Adrenal gland (tissue), 12 donors: ENCODE measurements around the gene LBX1. TPM values are rescaled to one million over a fixed set of nuclear protein-coding genes. Genes with fewer than 3 reads are reported as not detected.

ENCODE experiments used
- polyA plus RNA-seq, 3 donors: library from polyadenylated mRNA; stranded (reverse); fragments of 200-250 nt in 2 of 3; fragments of 350-450 nt in 1 of 3; fragmentation: Illumina TruSeq in 1 of 3; extraction: RNeasy Lipid Tissue Mini Kit (QIAGEN cat#74804) in 1 of 3; gene quantifications; one replicate each; pipeline ENCODE4 v1.2.3, GENCODE V29; 2013 to 2014
- total RNA-seq, 9 donors: library from RNA; depleted of rRNA in 4 of 9; stranded (reverse); fragments of >200 nt in 4 of 9; fragments of 120-200 nt in 1 of 9; fragmentation: NEBNext Ultra II Directional in 1 of 9; extraction: Animal tissue kit (Norgen Biotek cat#: 25700) in 1 of 9; gene quantifications; one replicate each; pipeline versions ENCODE4 v1.1.0 to v1.2.4, GENCODE V29; 2013 to 2023
- donor health status: healthy with polysubstance abuse.
- donor health status: Bipolar disorder and iron deficiency.
- donor health status: DM: yes; HTN: yes; CAD: no.
- donor health status: DM: no; HTN: no; CAD: no.
- donor health status: DM: no; HTN: no; CAD: no.
- donor health status: DM: yes; HTN: yes; CAD: no.

LBX1 gene
- total and polyA plus RNA-seq, 12 donors: 0.14 TPM; not detected in 11

Other genes with a start within 250 kb of the LBX1 start
- gene MRPL43, start 242.0 kb downstream of the LBX1 start, total RNA-seq: 100 to 1,000 TPM in 7 of 9 donors, 10 to 100 TPM in 2; 92.7 to 214 (median 129) TPM
- gene MRPL43, start 242.0 kb downstream of the LBX1 start, polyA plus RNA-seq: 100 to 1,000 TPM in 2 of 3 donors, 10 to 100 TPM in 1; 58.4 to 188 (median 175) TPM
- gene TWNK, start 241.9 kb downstream of the LBX1 start, total RNA-seq: 10 to 100 TPM in 4 of 9 donors, 1 to 10 TPM in 5; 5.3 to 14.2 (median 9.4) TPM
- gene TWNK, start 241.9 kb downstream of the LBX1 start, polyA plus RNA-seq: 10 to 100 TPM in 1 of 3 donors, 1 to 10 TPM in 2; 7.6 to 21.8 (median 9.0) TPM
- 100 to 1,000 TPM in 4 of 9 donors, 10 to 100 TPM in 5; 30.1 to 161 (median 96.8) TPM for gene LZTS2, start 229.7 kb downstream of the LBX1 start, total RNA-seq
- 100 to 1,000 TPM in 2 of 3 donors, 10 to 100 TPM in 1; 12.2 to 232 (median 126) TPM for gene LZTS2, start 229.7 kb downstream of the LBX1 start, polyA plus RNA-seq
- gene PDZD7, start 198.3 kb downstream of the LBX1 start, total RNA-seq: 1 to 10 TPM in 2 of 9 donors, under 1 TPM in 6, not detected in 1; 0.13 to 1.9 (median 0.57) TPM
- gene PDZD7, start 198.3 kb downstream of the LBX1 start, polyA plus RNA-seq: 1 to 10 TPM in 2 of 3 donors, under 1 TPM in 1; 0.18 to 3.5 (median 1.0) TPM
- 10 to 100 TPM; 20.4 to 54.0 (median 36.1) TPM for gene SFXN3, start 198.2 kb downstream of the LBX1 start, total RNA-seq
- 10 to 100 TPM; 24.1 to 32.8 (median 25.7) TPM for gene SFXN3, start 198.2 kb downstream of the LBX1 start, polyA plus RNA-seq
- 1 to 10 TPM; 1.3 to 5.4 (median 2.1) TPM for gene KAZALD1, start 167.5 kb downstream of the LBX1 start, total RNA-seq
- gene KAZALD1, start 167.5 kb downstream of the LBX1 start, polyA plus RNA-seq: 1 to 10 TPM in 2 of 3 donors, under 1 TPM in 1; 0.55 to 3.9 (median 2.9) TPM
- gene TLX1, start 98.2 kb downstream of the LBX1 start, total RNA-seq: not detected
- gene TLX1, start 98.2 kb downstream of the LBX1 start, polyA plus RNA-seq: not detected
- 10 to 100 TPM; 16.4 to 35.3 (median 22.1) TPM for gene BTRC, start 124.7 kb upstream of the LBX1 start, total RNA-seq
- gene BTRC, start 124.7 kb upstream of the LBX1 start, polyA plus RNA-seq: 10 to 100 TPM; 10.0 to 21.8 (median 13.8) TPM